ENCODE data around the gene MBP.
"Not testable (repeated sequence)": the region's sequence is repeated elsewhere in the genome, so short reads cannot be mapped to it uniquely, and the experiment has no call there.

Gene MBP

DNA sequence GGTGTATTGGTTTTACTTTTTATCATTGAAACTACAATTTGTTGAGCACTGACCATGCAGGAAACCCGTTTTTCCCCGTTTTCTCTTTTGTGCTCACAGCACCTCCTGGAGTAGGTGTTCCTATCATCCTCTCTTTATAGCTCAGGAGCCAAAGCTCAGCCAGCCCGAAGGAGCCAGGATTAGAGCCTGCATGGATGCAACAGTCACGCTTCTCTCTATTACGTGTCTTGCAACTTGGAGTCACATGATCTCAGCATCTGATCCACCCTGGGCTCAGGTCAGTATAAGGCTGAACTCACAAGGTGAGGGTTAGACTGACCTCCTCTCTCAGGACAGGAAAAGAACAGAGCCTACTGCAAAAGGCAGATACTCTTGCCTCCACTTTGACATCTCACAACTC, 150.5 kb downstream of the MBP start:
- DNase-seq: no peak

- DNase-seq: no peak
These were observed 151.1 kb downstream of the MBP start for GRCh38 chr18:76981396-76981968.

DNA sequence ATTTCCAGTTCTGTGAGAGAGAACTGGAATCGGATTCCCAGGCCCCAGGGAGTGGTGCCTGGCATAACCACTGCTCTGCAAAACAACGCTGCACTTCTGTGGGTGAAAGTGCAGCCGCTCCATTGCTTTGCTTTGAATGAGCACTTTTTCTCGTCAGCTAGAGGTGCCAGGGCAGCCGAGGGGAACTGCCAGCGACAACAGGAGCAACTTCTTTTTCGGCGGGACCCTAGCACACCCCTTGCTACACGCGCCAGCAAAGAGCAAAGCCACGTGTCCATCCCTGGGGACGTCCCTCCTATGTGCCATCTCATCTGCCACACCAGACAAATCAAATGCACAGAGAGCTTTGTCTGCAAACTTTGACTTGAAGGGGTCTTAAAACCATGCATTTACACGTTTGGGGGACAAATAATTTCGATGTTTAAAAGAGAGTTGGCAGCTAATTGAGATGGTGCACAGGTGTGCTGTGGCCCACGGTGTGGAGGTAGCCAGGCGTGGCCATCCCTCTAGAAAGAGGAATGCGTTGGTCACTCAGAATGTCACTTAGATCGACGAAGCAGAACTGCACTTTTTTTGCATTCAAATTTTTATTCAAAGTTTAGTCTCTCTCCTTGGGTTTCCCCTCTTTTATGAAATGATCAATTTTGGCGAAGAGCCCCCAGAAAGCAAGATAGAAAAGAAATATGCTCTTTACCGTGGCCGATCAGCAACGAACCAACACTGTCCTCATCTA, 151.8 kb downstream of the MBP start:
- no peak for DNase-seq

DNA sequence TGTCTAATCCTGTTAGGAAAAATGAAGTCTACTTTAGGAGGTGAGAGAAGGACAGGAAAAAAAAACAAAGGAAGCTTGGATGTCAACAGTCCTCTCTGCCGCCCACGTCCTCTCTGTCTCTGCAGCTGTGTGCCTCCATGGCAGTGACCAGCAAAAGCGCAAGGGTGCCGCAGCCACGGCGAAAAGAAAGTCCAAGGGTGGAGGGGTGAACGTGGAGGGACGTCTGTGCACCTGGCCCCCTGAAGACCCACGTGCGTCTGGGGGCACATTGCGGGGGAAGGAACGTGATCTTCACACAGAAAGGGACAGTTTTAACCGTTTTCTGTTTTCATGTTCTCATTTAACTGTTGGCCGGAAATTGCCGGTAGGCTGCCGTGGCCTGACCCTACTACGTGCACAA, 152.7 kb downstream of the MBP start:
- no peak for DNase-seq

DNA sequence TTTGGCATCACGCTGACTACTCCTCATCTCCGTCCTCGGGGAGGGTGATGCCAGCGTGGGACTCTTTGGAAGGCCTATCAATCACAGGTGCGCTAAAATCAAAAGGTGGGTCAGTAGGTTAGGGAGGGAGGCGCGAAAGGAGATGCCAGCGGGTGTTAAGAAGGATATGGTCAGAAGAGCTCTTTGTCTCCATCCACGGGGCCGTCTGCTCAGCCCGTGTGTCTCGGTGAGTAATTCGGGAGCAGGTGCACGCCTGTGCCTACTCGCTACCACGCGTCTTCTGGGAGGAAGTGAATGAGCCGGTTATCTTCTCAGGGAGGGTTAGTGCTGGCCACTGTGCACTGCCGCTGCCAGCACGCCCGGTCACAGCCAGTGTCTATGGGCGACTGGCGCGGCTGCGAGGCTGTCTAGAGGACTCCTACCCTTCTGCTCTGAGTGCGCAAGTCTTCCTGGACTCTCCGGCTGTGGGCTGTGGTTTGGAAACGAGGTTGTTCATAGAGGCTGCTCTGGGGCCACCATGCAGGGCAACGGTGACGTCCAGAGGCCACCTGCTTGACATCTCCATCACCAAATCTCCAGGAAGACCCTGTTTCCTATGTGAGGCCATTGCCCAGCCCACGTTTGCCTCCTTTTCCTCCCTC, 153.4 kb downstream of the MBP start:
- no peak for DNase-seq

GRCh38 chr18:76978616-76979015, 154.0 kb downstream of the MBP start:
- no peak for DNase-seq

GRCh38 chr18:76977684-76978232, 154.8 kb downstream of the MBP start:
- DNase-seq: no peak

DNA sequence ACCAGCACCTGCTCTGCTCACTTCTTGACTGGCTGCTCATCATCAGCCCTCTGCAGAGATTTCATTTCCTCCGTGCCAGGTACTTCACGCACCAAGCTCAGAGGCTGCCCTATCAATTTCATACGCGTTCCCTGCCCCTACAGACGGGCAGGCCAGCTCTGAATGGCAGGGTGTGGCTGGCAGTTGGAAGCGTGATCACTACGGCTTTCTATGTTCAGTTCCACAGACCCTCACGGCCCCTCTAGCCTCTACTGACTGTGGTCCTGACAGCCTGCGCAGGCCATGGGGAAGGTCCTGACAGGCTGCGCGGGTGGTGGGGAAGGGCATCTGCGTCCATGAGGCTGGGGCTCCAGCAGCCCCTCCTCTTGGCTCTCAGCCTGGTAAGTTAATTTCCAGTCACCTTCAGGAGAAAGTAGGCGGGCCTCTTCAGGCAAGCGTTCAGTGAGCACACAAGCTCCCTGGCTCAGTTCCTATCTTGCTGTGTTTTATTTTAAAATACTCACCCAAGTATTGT, 155.4 kb downstream of the MBP start:
- no peak for DNase-seq

- DNase-seq: no peak
These were observed 156.9 kb downstream of the MBP start for GRCh38 chr18:76975577-76976110.

DNA sequence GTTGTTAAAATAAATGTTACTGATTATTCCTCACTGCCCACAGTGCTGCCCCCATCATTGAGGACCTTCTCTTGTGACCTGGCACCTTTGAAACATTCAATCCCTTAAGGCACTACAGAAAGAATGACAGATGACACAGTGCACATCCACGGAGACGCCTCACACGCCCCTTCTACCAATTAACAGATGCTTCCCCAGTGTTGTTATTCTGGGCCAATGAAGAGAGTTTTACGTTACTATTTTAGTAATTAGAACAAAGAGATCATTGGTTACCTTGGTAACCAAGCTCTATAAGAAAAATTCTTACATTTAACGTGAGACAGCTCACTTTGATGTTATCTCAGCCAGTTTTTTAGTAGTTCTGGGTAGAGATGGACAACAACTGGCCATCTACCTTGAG, 158.2 kb downstream of the MBP start:
- DNase-seq: no peak

- DNase-seq: peak; percentile 51
These were observed 158.9 kb downstream of the MBP start for GRCh38 chr18:76973520-76974266.

DNA sequence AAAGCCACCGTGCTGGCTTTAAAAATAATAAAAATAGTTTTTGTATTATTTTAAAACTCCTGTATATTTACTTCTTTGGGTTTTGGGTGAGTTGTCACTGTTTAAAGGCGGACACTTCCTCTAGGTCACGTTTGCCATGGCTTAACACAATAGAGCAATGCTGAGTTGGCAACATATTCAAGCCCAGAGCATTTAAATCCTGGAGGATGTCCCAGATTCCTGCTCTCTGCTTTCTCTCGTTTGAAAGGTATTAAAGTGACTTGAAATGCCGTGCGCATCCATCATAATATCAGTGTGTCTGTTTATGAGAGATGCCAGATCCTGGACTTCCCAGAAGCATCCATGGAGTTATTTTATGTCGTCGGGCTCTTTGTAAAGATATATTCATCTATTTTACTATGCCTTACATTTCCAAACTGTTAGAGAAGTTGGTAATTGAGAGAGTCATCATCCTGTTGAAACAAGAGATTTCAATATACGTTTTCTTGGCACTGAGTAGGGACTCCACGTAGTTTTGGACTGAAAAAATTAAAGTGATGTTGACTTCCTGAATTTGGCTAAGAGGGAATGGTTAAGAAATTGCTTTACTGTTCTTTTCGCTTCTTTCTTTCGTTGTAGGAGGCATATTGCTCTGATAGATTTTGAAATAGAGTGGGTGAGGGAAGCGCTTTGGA, 159.6 kb downstream of the MBP start:
- DNase-seq: no peak

DNA sequence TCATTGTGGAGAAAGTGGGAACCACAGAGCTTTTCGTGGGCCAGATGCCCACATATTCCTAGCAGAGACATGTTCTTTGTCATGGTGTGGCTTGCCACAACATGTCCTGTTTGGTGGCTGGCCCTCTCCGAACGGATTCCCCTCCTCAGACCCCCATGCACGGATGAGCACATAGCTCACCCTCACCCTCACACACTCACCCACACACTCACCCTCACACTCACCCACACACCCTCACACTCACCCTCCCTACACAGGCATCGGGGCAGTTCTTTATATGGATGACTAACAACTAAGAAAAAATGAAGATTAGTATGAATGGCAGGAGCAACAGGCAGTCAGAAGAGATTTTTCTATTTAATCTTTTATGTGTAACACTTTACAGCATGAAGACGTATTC, 160.3 kb downstream of the MBP start:
- no peak for DNase-seq

- DNase-seq: no peak
These were observed 161.6 kb downstream of the MBP start for GRCh38 chr18:76970770-76971559.

DNA sequence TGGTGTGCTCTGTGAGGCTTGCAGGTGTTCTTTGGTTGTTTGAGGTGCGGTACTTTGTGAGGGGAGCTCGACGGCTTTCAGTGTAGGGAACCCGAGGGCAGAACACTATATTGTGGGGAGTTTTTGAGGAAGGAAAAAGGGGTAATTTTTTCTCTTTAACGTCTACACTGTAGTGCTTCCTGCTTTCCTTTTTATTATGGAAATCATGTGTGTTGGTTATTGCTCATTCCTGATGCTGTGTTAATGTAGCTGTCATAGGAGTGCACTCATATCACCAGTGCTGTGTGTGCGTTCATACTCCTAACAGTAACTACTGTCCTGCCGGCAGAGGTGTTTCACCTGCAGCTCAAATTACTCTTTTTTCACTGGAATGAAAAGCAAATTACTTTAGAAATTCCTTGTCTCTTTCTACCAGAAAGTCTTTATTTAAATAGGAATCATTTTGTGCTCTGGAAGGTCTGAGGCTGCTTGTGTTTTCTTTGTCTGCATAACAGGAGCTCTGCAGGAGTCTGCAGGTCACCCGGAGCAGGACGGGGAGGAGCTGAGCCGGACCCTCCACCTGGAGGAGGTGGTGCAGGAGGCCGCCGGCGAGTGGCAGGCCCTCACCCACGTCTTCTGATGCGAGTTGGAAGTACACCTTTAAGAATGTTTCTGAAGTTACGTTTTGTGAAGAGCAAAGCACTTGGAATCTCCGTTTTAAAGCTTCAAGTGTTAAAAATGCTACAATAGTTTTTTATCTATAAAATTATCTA, 164.7 kb downstream of the MBP start:
- no peak for DNase-seq

- DNase-seq: not testable (repeated sequence)
These were observed 165.3 kb downstream of the MBP start for GRCh38 chr18:76967299-76967698.

DNA sequence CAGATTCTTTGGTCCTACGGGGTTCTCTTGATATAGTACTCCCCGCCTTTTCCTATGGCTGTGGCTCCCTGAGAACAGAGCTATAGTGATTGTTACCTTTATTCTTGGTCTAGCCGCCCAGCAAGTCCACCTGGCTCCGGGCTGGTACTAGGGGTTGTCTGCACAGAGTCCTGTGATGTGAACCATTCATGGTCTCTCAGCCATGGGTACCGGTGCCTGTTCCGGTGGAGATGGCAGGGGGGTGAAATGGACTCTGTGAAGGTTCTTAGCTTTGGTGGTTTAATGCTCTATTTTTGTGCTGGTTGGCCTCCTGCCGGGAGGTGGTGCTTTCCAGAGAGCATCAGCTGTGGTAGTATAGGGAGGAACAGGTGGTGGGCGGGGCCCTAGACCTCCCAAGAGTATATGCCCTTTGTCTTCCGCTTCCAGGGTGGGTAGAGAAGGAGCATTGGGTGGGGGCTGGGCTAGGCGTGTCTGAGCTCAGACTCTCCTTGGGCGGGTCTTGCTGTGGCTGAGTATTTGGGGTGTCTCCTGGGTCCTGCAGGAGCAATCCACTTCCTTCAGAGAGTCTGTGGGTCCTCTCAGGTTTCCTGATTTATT, 166.9 kb downstream of the MBP start:
- DNase-seq: not testable (repeated sequence)

DNA sequence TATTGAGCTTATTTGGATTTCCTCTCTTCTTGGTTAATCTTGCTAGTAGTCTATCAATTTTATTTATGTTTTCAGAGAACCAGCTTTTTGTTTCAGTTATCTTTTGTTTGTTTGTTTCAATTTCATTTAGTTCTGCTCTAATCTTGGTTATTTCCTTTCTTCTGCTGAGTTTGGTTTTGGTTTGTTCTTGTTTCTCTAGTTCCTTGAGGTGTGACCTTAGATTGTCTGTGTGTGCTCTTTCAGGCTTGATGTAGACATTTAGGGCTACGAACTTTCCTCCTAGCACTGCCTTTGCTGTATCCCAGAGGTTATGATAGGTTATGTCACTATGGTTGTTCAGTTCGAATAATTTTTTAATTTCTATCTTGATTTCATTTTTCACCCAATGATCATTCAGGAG, 168.6 kb downstream of the MBP start:
- no peak for DNase-seq

- no peak for DNase-seq
These were observed 169.7 kb downstream of the MBP start for GRCh38 chr18:76962851-76963250.

- DNase-seq: no peak
These were observed 172.0 kb downstream of the MBP start for GRCh38 chr18:76960528-76961035.

All from NCI-H146 (cell line).